Large intestine (tissue), 12 donors: ENCODE results near the gene OS9. TPM values are rescaled to one million over a fixed set of nuclear protein-coding genes. Genes with fewer than 3 reads are reported as not detected.
"Not testable (repeated sequence)": the region's sequence is repeated elsewhere in the genome, so short reads cannot be mapped to it uniquely, and the experiment has no call there.

Experiments
- DNase-seq, 2 donors: peaks; one replicate each; pipeline versions ENCODE4 v3.0.0 to v3.0.0-alpha.2; 2013
- H3K27ac ChIP-seq: one replicate; pipeline ENCODE4 v1.5.1; 2013; ENCODE audit warnings: low read length
- H3K27me3 ChIP-seq: 2 replicates; pipeline ENCODE4 v1.6.1; 2013; ENCODE audit warnings: low read length; ENCODE audit not compliant: control insufficient read depth, insufficient read depth
- H3K36me3 ChIP-seq: 2 replicates; pipeline ENCODE4 v1.6.1; 2013; ENCODE audit warnings: low read length; ENCODE audit not compliant: control insufficient read depth, insufficient read depth
- H3K4me1 ChIP-seq: one replicate; pipeline ENCODE4 v1.6.1; 2013; ENCODE audit warnings: low read length; ENCODE audit not compliant: control insufficient read depth, insufficient read depth
- H3K4me3 ChIP-seq: one replicate; pipeline ENCODE4 v1.5.1; 2013; ENCODE audit warnings: low read length
- H3K9me3 ChIP-seq: one replicate; pipeline ENCODE4 v1.6.1; 2013; ENCODE audit warnings: mild to moderate bottlenecking, low read depth, low read length, moderate library complexity; ENCODE audit not compliant: control insufficient read depth
- WGBS: methylation state at CpG from one replicate; pipeline ENCODE4 v1.1.5; 2013; ENCODE audit warnings: low lambda C conversion rate; ENCODE audit not compliant: insufficient coverage; 5-methylcytosine and 5-hydroxymethylcytosine counted together
- long read RNA-seq, 11 donors: transcript quantifications; one replicate each; lab custom pipeline, GENCODE V29; 2026
- polyA plus RNA-seq: library from polyadenylated mRNA; unstranded; fragments of 120-200 nt; gene quantifications from one replicate; pipeline ENCODE4 v1.2.1, GENCODE V29; 2013

Gene OS9, protein sequence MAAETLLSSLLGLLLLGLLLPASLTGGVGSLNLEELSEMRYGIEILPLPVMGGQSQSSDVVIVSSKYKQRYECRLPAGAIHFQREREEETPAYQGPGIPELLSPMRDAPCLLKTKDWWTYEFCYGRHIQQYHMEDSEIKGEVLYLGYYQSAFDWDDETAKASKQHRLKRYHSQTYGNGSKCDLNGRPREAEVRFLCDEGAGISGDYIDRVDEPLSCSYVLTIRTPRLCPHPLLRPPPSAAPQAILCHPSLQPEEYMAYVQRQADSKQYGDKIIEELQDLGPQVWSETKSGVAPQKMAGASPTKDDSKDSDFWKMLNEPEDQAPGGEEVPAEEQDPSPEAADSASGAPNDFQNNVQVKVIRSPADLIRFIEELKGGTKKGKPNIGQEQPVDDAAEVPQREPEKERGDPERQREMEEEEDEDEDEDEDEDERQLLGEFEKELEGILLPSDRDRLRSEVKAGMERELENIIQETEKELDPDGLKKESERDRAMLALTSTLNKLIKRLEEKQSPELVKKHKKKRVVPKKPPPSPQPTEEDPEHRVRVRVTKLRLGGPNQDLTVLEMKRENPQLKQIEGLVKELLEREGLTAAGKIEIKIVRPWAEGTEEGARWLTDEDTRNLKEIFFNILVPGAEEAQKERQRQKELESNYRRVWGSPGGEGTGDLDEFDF
- 264 TPM for polyA plus RNA-seq
- long read RNA-seq, donor 1, transcript OS9-220 (14 exons, 2,135 nt): minor isoform, 8 of 82 reads
- long read RNA-seq, donor 1, transcript OS9-216 (3 exons, 564 nt): major isoform, 10 of 82 reads
- long read RNA-seq, donor 1, transcript OS9-202 (15 exons, 2,691 nt): major isoform, 10 of 82 reads
- long read RNA-seq, donor 1, transcript OS9-211 (2 exons, 700 nt): minor isoform, 6 of 82 reads
- long read RNA-seq, donor 1, partial matches to known transcripts: 34 of 82 reads
- long read RNA-seq, donor 1, other reads (novel, unspliced or antisense): 6 of 82 reads
- long read RNA-seq, donor 2, transcript OS9-202 (15 exons, 2,691 nt): minor isoform, 22 of 122 reads
- long read RNA-seq, donor 2, transcript OS9-220 (14 exons, 2,135 nt): minor isoform, 10 of 122 reads
- long read RNA-seq, donor 2, transcript OS9-211 (2 exons, 700 nt): minor isoform, 5 of 122 reads
- long read RNA-seq, donor 2, transcript OS9-216 (3 exons, 564 nt): major isoform, 41 of 122 reads
- long read RNA-seq, donor 2, partial matches to known transcripts: 20 of 122 reads
- long read RNA-seq, donor 2, other reads (novel, unspliced or antisense): 10 of 122 reads
- long read RNA-seq, donor 3: 0 reads
- long read RNA-seq, donor 4, partial matches to known transcripts: 6 of 17 reads
- long read RNA-seq, donor 4, other reads (novel, unspliced or antisense): 0 of 17 reads
- long read RNA-seq, donor 5, transcript OS9-220 (14 exons, 2,135 nt): major isoform, 9 of 46 reads
- long read RNA-seq, donor 5, transcript OS9-202 (15 exons, 2,691 nt): minor isoform, 8 of 46 reads
- long read RNA-seq, donor 5, transcript OS9-216 (3 exons, 564 nt): minor isoform, 6 of 46 reads
- long read RNA-seq, donor 5, partial matches to known transcripts: 11 of 46 reads
- long read RNA-seq, donor 5, other reads (novel, unspliced or antisense): 6 of 46 reads
- long read RNA-seq, donor 6, transcript OS9-220 (14 exons, 2,135 nt): major isoform, 15 of 139 reads
- long read RNA-seq, donor 6, transcript OS9-202 (15 exons, 2,691 nt): minor isoform, 12 of 139 reads
- long read RNA-seq, donor 6, transcript OS9-208 (2 exons, 1,028 nt): minor isoform, 9 of 139 reads
- long read RNA-seq, donor 6, transcript OS9-216 (3 exons, 564 nt): minor isoform, 11 of 139 reads
- long read RNA-seq, donor 6, partial matches to known transcripts: 75 of 139 reads
- long read RNA-seq, donor 6, other reads (novel, unspliced or antisense): 5 of 139 reads
- long read RNA-seq, donor 7, transcript OS9-202 (15 exons, 2,691 nt): minor isoform, 5 of 27 reads
- long read RNA-seq, donor 7, transcript OS9-216 (3 exons, 564 nt): major isoform, 13 of 27 reads
- long read RNA-seq, donor 7, partial matches to known transcripts: 0 of 27 reads
- long read RNA-seq, donor 7, other reads (novel, unspliced or antisense): 0 of 27 reads
- long read RNA-seq, donor 8, transcript OS9-220 (14 exons, 2,135 nt): minor isoform, 11 of 133 reads
- long read RNA-seq, donor 8, transcript OS9-202 (15 exons, 2,691 nt): minor isoform, 14 of 133 reads
- long read RNA-seq, donor 8, transcript OS9-216 (3 exons, 564 nt): major isoform, 47 of 133 reads
- long read RNA-seq, donor 8, transcript OS9-201 (14 exons, 2,505 nt): minor isoform, 7 of 133 reads
- long read RNA-seq, donor 8, partial matches to known transcripts: 31 of 133 reads
- long read RNA-seq, donor 8, other reads (novel, unspliced or antisense): 8 of 133 reads
- long read RNA-seq, donor 9, transcript OS9-202 (15 exons, 2,691 nt): minor isoform, 15 of 154 reads
- long read RNA-seq, donor 9, transcript OS9-201 (14 exons, 2,505 nt): minor isoform, 5 of 154 reads
- long read RNA-seq, donor 9, transcript OS9-216 (3 exons, 564 nt): major isoform, 23 of 154 reads
- long read RNA-seq, donor 9, transcript OS9-220 (14 exons, 2,135 nt): minor isoform, 8 of 154 reads
- long read RNA-seq, donor 9, partial matches to known transcripts: 88 of 154 reads
- long read RNA-seq, donor 9, other reads (novel, unspliced or antisense): 8 of 154 reads
- long read RNA-seq, donor 10, transcript OS9-202 (15 exons, 2,691 nt): major isoform, 22 of 103 reads
- long read RNA-seq, donor 10, transcript OS9-220 (14 exons, 2,135 nt): major isoform, 22 of 103 reads
- long read RNA-seq, donor 10, transcript OS9-211 (2 exons, 700 nt): minor isoform, 9 of 103 reads
- long read RNA-seq, donor 10, transcript OS9-216 (3 exons, 564 nt): minor isoform, 14 of 103 reads
- long read RNA-seq, donor 10, partial matches to known transcripts: 11 of 103 reads
- long read RNA-seq, donor 10, other reads (novel, unspliced or antisense): 9 of 103 reads
- long read RNA-seq, donor 11, transcript OS9-216 (3 exons, 564 nt): major isoform, 13 of 67 reads
- long read RNA-seq, donor 11, transcript OS9-220 (14 exons, 2,135 nt): minor isoform, 6 of 67 reads
- long read RNA-seq, donor 11, transcript OS9-202 (15 exons, 2,691 nt): major isoform, 13 of 67 reads
- long read RNA-seq, donor 11, partial matches to known transcripts: 16 of 67 reads
- long read RNA-seq, donor 11, other reads (novel, unspliced or antisense): 7 of 67 reads

DNA sequence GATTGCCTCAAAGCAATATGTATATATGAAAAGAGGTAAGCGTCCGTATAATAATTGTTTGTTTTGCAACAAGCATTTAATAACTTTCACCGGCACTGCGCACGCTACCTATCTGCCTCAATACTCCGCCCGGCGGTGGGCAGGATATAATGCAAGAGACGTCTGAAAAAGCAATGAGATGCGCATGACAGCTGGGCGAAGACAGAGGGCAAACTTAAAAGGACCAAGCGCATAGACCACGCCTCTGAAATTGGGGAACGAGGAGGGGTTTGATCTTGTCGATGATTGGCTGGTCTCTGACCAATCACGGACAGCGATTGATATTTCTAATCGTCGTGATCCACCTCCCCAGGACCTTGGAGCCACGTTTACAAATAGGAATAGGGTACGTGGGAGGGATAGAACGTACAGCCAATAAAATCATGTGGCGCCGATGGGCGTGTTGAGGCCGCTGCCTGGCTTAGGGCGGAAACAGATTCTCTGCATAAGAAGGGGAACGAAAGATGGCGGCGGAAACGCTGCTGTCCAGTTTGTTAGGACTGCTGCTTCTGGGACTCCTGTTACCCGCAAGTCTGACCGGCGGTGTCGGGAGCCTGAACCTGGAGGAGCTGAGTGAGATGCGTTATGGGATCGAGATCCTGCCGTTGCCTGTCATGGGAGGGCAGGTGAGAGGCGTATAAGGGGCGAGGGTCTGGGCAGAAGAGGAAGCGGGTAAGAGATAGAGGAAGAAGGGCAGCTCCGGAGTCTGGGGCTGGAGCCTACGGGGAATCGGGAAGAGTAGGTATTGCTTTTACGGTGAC is at the start of gene OS9:
TSS of gene OS9 (plus strand) at position 474 of the 800 bp plus-strand sequence. CDS start at position 504, 30 bp downstream.
- peak; percentile 99 to 100 for DNase-seq
- Histone ChIP-seq H3K9me3 (no peaks in the 10 kb centered on the region), H3K4me3 (peak within 1 kb of the TSS; percentile 72), H3K27ac (peak within 1 kb of the TSS; percentile 59), H3K36me3 (peaks cover 25% of the 10 kb centered on the region), H3K4me1 (peaks cover 17% of the 10 kb centered on the region), H3K27me3 (no peaks in the 10 kb centered on the region)
- WGBS: 0% methylated on average over 2 of the region's 45 CpGs

DNA sequence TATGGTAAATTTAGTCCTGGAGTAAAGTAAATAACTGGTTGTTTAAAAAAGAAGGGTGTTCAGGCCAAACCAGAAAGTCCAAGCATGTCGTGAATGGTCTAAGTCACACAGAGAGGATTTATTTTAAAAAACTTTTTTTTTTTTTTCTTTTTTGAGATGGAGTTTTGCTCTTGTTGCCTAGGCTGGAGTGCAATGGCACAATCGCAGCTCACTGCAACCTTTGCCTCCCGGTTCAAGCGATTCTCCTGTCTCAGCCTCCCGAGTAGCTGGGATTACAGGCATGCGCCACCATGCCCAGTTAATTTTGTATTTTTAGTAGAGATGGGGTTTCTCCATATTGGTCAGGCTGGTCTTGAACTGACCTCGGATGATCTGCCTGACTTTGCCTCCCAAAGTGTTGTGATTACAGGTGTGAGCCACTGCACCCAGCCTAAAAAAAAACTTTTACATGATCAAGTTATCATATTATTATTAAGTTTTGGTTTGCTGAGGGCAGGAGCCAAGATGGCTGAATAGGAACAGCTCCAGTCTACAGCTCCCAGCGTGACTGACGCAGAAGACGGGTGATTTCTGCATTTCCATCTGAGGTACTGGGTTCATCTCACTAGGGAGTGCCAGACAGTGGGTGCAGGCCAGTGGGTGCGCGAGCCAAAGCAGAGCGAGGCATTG is 47.8 kb upstream of the OS9 start:
- not testable (repeated sequence) for H3K36me3 ChIP-seq, DNase-seq, H3K4me1 ChIP-seq, H3K27me3 ChIP-seq, H3K9me3 ChIP-seq, H3K4me3 ChIP-seq, H3K27ac ChIP-seq
- WGBS: 42% methylated on average over 1 of the region's 13 CpGs

DNA sequence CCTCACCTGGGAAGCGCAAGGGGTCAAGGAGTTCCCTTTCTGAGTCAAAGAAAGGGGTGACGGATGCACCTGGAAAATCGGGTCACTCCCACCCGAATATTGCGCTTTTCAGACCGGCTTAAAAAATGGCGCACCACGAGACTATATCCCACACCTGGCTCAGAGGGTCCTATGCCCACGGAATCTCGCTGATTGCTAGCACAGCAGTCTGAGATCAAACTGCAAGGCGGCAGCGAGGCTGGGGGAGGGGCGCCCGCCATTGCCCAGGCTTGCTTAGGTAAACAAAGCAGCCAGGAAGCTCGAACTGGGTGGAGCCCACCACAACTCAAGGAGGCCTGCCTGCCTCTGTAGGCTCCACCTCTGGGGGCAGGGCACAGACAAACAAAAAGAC is 47.3 kb upstream of the OS9 start:
- H3K4me3 ChIP-seq, H3K27ac ChIP-seq, DNase-seq, H3K36me3 ChIP-seq, H3K4me1 ChIP-seq, H3K9me3 ChIP-seq, H3K27me3 ChIP-seq: not testable (repeated sequence)
- WGBS: no CpG with 5 or more reads among the region's 15 CpGs

DNA sequence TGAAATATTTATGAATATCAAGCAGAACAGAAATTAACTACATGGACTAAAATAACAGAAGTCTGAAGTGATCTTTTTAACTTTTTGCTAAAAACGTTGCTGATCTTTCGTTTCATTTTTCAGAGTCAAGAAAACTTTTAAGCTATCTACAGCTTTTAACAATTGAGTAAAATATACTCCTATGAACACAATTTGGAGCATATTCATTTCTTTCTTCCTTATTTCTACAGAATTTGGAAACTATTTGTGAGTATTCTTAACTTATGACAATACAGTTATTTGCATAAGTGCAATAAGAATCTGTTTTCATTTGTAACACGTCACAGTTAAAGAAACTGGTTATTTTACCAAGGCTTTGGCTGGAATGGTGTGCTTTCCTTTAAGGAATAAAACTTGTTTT is 39.9 kb upstream of the OS9 start:
- 70% methylated on average over 2 of the region's 3 CpGs for WGBS
- H3K36me3 ChIP-seq: no peaks in the 10 kb centered on the region
- H3K27me3 ChIP-seq: no peaks in the 10 kb centered on the region
- no peak for DNase-seq
- H3K4me3 ChIP-seq: no peak overlapping the region
- no peak overlapping the region for H3K27ac ChIP-seq
- peaks cover 6% of the 10 kb centered on the region for H3K9me3 ChIP-seq
- H3K4me1 ChIP-seq: no peaks in the 10 kb centered on the region

DNA sequence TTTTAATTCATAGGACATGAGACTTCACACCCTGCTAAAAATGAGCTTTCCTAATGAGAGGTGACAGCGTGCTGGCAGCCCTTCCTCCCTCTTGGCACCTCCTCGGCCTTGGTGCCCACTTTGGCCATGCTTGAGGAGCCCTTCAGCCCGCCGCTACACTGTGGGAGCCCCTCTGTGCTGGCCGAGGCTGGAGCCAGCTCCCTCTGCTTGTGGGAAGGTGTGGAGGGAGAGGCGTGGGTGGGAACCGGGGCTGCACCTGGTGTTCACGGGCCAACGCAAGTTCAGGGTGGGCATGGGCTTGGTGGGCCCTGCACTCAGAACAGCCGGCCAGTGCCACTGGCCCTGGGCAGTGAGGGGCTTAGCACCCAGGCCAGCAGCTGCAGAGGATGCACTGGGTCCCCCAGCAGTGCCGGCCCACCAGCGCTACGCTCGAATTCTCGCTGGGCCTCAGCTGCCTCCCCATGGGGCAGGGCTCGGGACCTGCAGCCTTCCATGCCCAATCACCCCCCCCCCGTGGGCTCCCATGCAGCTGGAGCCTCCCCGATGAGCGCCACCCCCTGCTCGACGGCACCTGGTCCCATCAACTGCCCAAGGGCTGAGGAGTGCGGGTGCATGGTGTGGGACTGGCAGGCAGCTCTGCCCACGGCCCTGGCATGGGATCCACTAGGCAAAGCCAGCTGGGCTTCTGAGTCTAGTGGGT is 38.2 kb upstream of the OS9 start:
- H3K4me1 ChIP-seq: no peaks in the 10 kb centered on the region
- no peaks in the 10 kb centered on the region for H3K27me3 ChIP-seq
- H3K27ac ChIP-seq: no peak overlapping the region
- no peak overlapping the region for H3K4me3 ChIP-seq
- peaks cover 6% of the 10 kb centered on the region for H3K9me3 ChIP-seq
- DNase-seq: no peak
- no peaks in the 10 kb centered on the region for H3K36me3 ChIP-seq
- WGBS: no CpG with 5 or more reads among the region's 23 CpGs

DNA sequence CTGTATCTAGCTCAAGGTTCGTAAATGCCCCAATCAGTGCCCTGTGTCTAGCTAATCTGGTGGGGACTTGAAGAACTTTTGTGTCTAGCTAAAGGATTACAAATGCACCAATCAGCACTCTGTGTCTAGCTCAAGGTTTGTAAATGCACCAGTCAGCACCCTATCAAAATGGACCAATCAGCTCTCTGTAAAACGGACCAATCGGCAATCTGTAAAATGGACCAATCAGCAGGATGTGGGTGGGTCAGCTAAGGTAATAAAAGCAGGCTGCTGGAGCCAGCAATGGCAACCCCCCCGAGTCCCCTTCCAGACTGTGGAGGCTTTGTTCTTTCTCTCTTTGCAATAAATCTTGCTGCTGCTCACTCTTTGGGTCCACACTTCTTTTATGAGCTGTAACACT is 37.5 kb upstream of the OS9 start:
- H3K4me3 ChIP-seq, H3K27me3 ChIP-seq, H3K4me1 ChIP-seq, DNase-seq, H3K9me3 ChIP-seq, H3K27ac ChIP-seq, H3K36me3 ChIP-seq: not testable (repeated sequence)
- WGBS: no CpG with 5 or more reads among the region's 4 CpGs

DNA sequence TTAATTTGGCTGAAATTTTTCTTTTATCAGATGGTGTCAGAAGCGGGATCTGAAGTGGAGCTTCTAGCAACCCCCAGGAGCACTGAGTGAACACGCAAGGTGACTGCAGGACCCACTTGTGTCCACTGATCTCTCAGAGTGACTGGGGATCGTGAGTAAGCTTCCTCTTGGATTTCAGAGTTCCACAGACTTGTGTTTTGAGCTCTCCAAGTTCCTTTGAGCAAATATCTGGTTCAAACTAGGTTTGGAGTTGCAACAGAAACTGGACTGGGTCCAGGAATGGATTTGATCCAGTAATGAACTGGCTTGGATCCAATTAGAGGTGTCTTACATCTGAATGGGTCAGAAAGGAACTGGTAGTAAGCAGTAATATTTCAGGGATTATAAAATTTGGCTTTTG is 36.2 kb upstream of the OS9 start:
- no peaks in the 10 kb centered on the region for H3K36me3 ChIP-seq
- no peak for DNase-seq
- WGBS: no CpG with 5 or more reads among the region's 3 CpGs

More for the DNA sequence above, 36.2 kb upstream of the OS9 start:
- peaks cover 6% of the 10 kb centered on the region for H3K9me3 ChIP-seq
- H3K4me3 ChIP-seq: no peak overlapping the region
- no peaks in the 10 kb centered on the region for H3K4me1 ChIP-seq
- H3K27ac ChIP-seq: no peak overlapping the region
- no peaks in the 10 kb centered on the region for H3K27me3 ChIP-seq
